Measurements from ENCODE around the gene ZNF324. TPM values are rescaled to one million over a fixed set of nuclear protein-coding genes. Genes with fewer than 3 reads are reported as not detected.

Gene ZNF324
- total and polyA plus RNA-seq, 2 of the 13 experiments (the other 11 are each of a cell fraction or from before 2014, with no cell fraction given) = 1.1 to 4.7 TPM

DNA sequence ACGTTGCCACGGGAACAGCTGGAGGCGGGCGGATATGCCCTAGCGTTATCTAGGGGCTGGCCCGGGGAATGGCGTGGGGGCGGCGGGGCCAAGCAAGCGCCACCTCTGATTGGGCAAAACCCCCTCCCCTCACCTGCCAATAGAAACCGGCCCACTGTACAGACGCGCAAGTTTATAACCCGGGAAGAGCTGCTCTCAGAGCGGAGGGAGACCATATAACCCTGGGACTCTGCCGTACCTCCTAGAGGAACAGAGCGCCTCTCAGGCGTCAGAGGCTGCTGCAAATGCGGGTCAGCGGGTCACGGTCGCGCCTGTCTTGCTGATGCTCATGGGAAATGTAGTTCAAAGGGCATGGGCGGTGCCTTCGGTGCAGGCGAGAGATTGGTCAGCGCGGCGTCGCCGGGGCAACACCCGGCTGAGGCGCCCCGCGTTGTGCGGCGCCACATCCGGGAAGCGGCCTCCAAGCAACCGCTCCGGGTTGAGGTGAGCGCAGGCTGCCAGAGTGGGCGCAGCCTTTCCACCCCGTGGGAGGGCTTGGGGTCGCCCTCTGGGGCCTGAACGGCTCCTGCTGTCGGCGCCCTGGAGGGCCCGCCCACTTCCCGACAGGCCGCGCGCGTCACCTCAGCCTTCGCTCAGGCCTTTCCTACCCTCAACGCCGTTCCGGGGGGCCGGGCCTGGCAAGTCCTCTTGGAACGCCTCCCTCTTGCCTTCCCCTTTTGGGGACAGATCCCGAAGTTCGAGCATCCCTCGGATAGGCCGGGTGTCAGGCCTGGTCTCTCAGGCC lies 9.0 kb downstream of the ZNF324 start, which contains the start of gene ZNF446:
Gene ZNF446 (plus strand): TSS at position 639 of the 784 bp plus-strand sequence. CDS start 867 bp downstream, outside the sequence.
- H3K27ac ChIP-seq (ENCODE audit: extremely low read length, insufficient read depth, low read length) = peak within 1 kb of the TSS; percentile 77
- intact Hi-C loops (cut with micrococcal nuclease; ENCODE audit: unreplicated experiment) (no loop called here), in situ Hi-C loops (cut with HindIII; ENCODE audit: extremely low pct_ligation_motif_present, low pct_unique_long_range_greater_than_20kb) (no loop called here)
- ChIA-PET POLR2A (interaction anchor here (0.5 to 1.5 kb wide), 14 partner anchors 10 to 114 kb away, joined by 3 to 5 read pairs (median 3); partner anchors contain the start of genes SLC27A5, ZBTB45, ZNF497 and ZNF584), CTCF (ENCODE audit: low intra/inter-chr PET ratio, low total read pairs) (no interaction called here)
- peak within 1 kb of the TSS; percentile 75 to 88 (median 75) for H3K4me3 ChIP-seq (replicated peaks in 1 of 3; ENCODE audit: insufficient read depth in 1 of 3, low read depth in 2 of 3, low read length in 3 of 3)
- peak within 1 kb of the TSS; percentile 73 for H3K9ac ChIP-seq (ENCODE audit: insufficient read depth, low read depth, low read length)
- no peaks in the 10 kb centered on the region for H4K20me1 ChIP-seq (ENCODE audit: insufficient read depth, low read length)
- peaks cover 3 to 17% of the 10 kb centered on the region in 2 experiments; a peak in 4 of 5 replicates for H3K36me3 ChIP-seq (replicated peaks in 1 of 2; ENCODE audit: control insufficient read depth in 1 of 2, insufficient read depth in 2 of 2, low read length in 2 of 2)
- H3K4me2 ChIP-seq (ENCODE audit: low read depth, low read length) = peak within 1 kb of the TSS; percentile 97
- H3K9me3 ChIP-seq (ENCODE audit: low read length) = no peaks in the 10 kb centered on the region
- no peaks in the 10 kb centered on the region; a peak in 1 of 5 replicates for H3K27me3 ChIP-seq (ENCODE audit: control insufficient read depth in 1 of 2, insufficient read depth in 2 of 2, low read length in 2 of 2)
- under 1% methylated on average over 24 of the region's 64 CpGs for WGBS (ENCODE audit: low lambda C conversion rate)
- peaks cover 20% of the 10 kb centered on the region for H3K4me1 ChIP-seq (ENCODE audit: insufficient read depth, low read length)
- DNase-seq (ENCODE audit: low spot score) (peak; percentile 93), ATAC-seq (peak; percentile 89), FAIRE-seq (peak; percentile 85)
- H3K79me2 ChIP-seq (ENCODE audit: insufficient read depth, low read length) = no peaks in the 10 kb centered on the region
- H2AFZ ChIP-seq (ENCODE audit: low read length) = peak within 1 kb of the TSS; percentile 24
- no TSS peak for BruUV-seq (replicated peaks)
- TF ChIP-seq FOXA3 (CRISPR knock-in tag; IDR thresholded peaks at IDR 0.05) (peak; percentile 37; the same call in 1 of the 2 replicates), CREM (IDR thresholded peaks at IDR 0.05) (peak; percentile 88), CREM (CRISPR knock-in tag; IDR thresholded peaks at IDR 0.05) (no peak), EHMT2 (IDR thresholded peaks at IDR 0.05; ENCODE audit: borderline replicate concordance, low read depth, low read length) (no peak), ZFY (CRISPR knock-in tag; IDR thresholded peaks at IDR 0.05) (peak; percentile 93), KLF6 (CRISPR knock-in tag; IDR thresholded peaks at IDR 0.05) (peak; percentile 86; the same call in 1 of the 2 replicates), SIX1 (CRISPR knock-in tag; IDR thresholded peaks at IDR 0.05; ENCODE audit: borderline replicate concordance) (0 out of 2 replicates have a peak, but pooled peaks have one; percentile 5), HIVEP1 (CRISPR knock-in tag; IDR thresholded peaks at IDR 0.05) (peak; percentile 39; the same call in 1 of the 2 replicates), ZNF788 (CRISPR knock-in tag; IDR thresholded peaks at IDR 0.05; ENCODE audit: borderline replicate concordance) (peak; percentile 74), AKAP8 (CRISPR knock-in tag; IDR thresholded peaks at IDR 0.05) (peak; percentile 99), ZFP36L2 (CRISPR knock-in tag; IDR thresholded peaks at IDR 0.05) (no peak), AGO1 (IDR thresholded peaks at IDR 0.05; ENCODE audit: low read depth, low read length, poor library complexity, severe bottlenecking) (peak; percentile 98), ZNF792 (CRISPR knock-in tag; IDR thresholded peaks at IDR 0.05) (0 out of 2 replicates have a peak, but pooled peaks have one; percentile 19), NR2C2 (CRISPR knock-in tag; IDR thresholded peaks at IDR 0.05; ENCODE audit: borderline replicate concordance) (peak; percentile 99), RARG (CRISPR knock-in tag; IDR thresholded peaks at IDR 0.05; ENCODE audit: low read depth) (no peak), FOXP4 (CRISPR knock-in tag; IDR thresholded peaks at IDR 0.05) (peak; percentile 55; the same call in 1 of the 2 replicates), HOXD1 (CRISPR knock-in tag; IDR thresholded peaks at IDR 0.05) (peak; percentile 66; the same call in 1 of the 2 replicates), ZNF253 (CRISPR knock-in tag; IDR thresholded peaks at IDR 0.05; ENCODE audit: borderline replicate concordance) (no peak), PRMT3 (CRISPR knock-in tag; IDR thresholded peaks at IDR 0.05; ENCODE audit: borderline replicate concordance, low read depth) (no peak), ZNF24 (IDR thresholded peaks at IDR 0.05) (no peak), NKX3-1 (CRISPR knock-in tag; IDR thresholded peaks at IDR 0.05) (peak; percentile 65; the same call in 1 of the 2 replicates), ARHGAP35 (CRISPR knock-in tag; IDR thresholded peaks at IDR 0.05; ENCODE audit: borderline replicate concordance) (peak; percentile 16; the same call in 1 of the 2 replicates)
- TF ChIP-seq, protein P1, sequence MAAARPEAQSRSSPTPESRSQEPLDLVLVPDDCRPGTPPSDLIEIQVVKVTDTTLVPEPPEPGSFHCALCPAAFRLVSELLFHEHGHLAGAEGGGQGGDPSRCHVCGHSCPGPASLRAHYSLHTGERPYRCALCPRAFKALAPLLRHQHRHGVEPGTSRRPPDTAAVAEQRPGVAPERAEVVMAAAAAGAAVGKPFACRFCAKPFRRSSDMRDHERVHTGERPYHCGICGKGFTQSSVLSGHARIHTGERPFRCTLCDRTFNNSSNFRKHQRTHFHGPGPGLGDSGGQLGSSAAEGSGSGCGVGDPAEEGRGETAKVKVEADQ (CRISPR knock-in tag; IDR thresholded peaks at IDR 0.05; ENCODE audit: borderline replicate concordance) = peak; percentile 52; the same call in 1 of the 2 replicates
